ENCODE results near the gene RGL1. TPM values are rescaled to one million over a fixed set of nuclear protein-coding genes. Genes with fewer than 3 reads are reported as not detected.

The RGL1 gene
- total and polyA plus RNA-seq, 9 of the 15 experiments (the other 6 are each of a cell fraction or from before 2014, with no cell fraction given) = under 0.01 to 0.07 (median 0.04) TPM

GRCh38 chr1:183942933-183943693 is 138.2 kb downstream of the RGL1 start (continued):
- no peak for TF ChIP-seq E2F6 (IDR thresholded peaks at IDR 0.05; ENCODE audit: borderline replicate concordance in 1 of 2, extremely low read depth in 1 of 2, insufficient read depth in 1 of 2, insufficient read length in 1 of 2, low read depth in 1 of 2, low read length in 1 of 2, poor library complexity in 1 of 2, severe bottlenecking in 1 of 2)
- no peak for TF ChIP-seq FOXJ3 (CRISPR knock-in tag; IDR thresholded peaks at IDR 0.05)
- TF ChIP-seq, protein P1, sequence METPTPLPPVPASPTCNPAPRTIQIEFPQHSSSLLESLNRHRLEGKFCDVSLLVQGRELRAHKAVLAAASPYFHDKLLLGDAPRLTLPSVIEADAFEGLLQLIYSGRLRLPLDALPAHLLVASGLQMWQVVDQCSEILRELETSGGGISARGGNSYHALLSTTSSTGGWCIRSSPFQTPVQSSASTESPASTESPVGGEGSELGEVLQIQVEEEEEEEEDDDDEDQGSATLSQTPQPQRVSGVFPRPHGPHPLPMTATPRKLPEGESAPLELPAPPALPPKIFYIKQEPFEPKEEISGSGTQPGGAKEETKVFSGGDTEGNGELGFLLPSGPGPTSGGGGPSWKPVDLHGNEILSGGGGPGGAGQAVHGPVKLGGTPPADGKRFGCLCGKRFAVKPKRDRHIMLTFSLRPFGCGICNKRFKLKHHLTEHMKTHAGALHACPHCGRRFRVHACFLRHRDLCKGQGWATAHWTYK (CRISPR knock-in tag; IDR thresholded peaks at IDR 0.05) = no peak
- TF ChIP-seq BCOR (IDR thresholded peaks at IDR 0.05) = 0 out of 2 replicates have a peak, but pooled peaks have one; percentile 15
- no peak for TF ChIP-seq GABPA (tag; conservative IDR thresholded peaks at IDR 0.05; ENCODE audit: low read depth)
- TF ChIP-seq, protein P2, sequence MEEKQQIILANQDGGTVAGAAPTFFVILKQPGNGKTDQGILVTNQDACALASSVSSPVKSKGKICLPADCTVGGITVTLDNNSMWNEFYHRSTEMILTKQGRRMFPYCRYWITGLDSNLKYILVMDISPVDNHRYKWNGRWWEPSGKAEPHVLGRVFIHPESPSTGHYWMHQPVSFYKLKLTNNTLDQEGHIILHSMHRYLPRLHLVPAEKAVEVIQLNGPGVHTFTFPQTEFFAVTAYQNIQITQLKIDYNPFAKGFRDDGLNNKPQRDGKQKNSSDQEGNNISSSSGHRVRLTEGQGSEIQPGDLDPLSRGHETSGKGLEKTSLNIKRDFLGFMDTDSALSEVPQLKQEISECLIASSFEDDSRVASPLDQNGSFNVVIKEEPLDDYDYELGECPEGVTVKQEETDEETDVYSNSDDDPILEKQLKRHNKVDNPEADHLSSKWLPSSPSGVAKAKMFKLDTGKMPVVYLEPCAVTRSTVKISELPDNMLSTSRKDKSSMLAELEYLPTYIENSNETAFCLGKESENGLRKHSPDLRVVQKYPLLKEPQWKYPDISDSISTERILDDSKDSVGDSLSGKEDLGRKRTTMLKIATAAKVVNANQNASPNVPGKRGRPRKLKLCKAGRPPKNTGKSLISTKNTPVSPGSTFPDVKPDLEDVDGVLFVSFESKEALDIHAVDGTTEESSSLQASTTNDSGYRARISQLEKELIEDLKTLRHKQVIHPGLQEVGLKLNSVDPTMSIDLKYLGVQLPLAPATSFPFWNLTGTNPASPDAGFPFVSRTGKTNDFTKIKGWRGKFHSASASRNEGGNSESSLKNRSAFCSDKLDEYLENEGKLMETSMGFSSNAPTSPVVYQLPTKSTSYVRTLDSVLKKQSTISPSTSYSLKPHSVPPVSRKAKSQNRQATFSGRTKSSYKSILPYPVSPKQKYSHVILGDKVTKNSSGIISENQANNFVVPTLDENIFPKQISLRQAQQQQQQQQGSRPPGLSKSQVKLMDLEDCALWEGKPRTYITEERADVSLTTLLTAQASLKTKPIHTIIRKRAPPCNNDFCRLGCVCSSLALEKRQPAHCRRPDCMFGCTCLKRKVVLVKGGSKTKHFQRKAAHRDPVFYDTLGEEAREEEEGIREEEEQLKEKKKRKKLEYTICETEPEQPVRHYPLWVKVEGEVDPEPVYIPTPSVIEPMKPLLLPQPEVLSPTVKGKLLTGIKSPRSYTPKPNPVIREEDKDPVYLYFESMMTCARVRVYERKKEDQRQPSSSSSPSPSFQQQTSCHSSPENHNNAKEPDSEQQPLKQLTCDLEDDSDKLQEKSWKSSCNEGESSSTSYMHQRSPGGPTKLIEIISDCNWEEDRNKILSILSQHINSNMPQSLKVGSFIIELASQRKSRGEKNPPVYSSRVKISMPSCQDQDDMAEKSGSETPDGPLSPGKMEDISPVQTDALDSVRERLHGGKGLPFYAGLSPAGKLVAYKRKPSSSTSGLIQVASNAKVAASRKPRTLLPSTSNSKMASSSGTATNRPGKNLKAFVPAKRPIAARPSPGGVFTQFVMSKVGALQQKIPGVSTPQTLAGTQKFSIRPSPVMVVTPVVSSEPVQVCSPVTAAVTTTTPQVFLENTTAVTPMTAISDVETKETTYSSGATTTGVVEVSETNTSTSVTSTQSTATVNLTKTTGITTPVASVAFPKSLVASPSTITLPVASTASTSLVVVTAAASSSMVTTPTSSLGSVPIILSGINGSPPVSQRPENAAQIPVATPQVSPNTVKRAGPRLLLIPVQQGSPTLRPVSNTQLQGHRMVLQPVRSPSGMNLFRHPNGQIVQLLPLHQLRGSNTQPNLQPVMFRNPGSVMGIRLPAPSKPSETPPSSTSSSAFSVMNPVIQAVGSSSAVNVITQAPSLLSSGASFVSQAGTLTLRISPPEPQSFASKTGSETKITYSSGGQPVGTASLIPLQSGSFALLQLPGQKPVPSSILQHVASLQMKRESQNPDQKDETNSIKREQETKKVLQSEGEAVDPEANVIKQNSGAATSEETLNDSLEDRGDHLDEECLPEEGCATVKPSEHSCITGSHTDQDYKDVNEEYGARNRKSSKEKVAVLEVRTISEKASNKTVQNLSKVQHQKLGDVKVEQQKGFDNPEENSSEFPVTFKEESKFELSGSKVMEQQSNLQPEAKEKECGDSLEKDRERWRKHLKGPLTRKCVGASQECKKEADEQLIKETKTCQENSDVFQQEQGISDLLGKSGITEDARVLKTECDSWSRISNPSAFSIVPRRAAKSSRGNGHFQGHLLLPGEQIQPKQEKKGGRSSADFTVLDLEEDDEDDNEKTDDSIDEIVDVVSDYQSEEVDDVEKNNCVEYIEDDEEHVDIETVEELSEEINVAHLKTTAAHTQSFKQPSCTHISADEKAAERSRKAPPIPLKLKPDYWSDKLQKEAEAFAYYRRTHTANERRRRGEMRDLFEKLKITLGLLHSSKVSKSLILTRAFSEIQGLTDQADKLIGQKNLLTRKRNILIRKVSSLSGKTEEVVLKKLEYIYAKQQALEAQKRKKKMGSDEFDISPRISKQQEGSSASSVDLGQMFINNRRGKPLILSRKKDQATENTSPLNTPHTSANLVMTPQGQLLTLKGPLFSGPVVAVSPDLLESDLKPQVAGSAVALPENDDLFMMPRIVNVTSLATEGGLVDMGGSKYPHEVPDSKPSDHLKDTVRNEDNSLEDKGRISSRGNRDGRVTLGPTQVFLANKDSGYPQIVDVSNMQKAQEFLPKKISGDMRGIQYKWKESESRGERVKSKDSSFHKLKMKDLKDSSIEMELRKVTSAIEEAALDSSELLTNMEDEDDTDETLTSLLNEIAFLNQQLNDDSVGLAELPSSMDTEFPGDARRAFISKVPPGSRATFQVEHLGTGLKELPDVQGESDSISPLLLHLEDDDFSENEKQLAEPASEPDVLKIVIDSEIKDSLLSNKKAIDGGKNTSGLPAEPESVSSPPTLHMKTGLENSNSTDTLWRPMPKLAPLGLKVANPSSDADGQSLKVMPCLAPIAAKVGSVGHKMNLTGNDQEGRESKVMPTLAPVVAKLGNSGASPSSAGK (IDR thresholded peaks at IDR 0.05) = peak; percentile 36; the same call in 1 of the 2 replicates
- TF ChIP-seq, protein P3, sequence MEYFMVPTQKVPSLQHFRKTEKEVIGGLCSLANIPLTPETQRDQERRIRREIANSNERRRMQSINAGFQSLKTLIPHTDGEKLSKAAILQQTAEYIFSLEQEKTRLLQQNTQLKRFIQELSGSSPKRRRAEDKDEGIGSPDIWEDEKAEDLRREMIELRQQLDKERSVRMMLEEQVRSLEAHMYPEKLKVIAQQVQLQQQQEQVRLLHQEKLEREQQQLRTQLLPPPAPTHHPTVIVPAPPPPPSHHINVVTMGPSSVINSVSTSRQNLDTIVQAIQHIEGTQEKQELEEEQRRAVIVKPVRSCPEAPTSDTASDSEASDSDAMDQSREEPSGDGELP (CRISPR knock-in tag; IDR thresholded peaks at IDR 0.05; ENCODE audit: borderline replicate concordance) = peak; percentile 29; the same call in 1 of the 2 replicates
- TF ChIP-seq, protein P4, sequence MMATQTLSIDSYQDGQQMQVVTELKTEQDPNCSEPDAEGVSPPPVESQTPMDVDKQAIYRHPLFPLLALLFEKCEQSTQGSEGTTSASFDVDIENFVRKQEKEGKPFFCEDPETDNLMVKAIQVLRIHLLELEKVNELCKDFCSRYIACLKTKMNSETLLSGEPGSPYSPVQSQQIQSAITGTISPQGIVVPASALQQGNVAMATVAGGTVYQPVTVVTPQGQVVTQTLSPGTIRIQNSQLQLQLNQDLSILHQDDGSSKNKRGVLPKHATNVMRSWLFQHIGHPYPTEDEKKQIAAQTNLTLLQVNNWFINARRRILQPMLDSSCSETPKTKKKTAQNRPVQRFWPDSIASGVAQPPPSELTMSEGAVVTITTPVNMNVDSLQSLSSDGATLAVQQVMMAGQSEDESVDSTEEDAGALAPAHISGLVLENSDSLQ (IDR thresholded peaks at IDR 0.05) = peak; percentile 66
- TF ChIP-seq ZNF644 (tag; IDR thresholded peaks at IDR 0.05; ENCODE audit: low read depth) = 0 out of 2 replicates have a peak, but pooled peaks have one; percentile 37

Data from K562 (cell line).